GM21717 (cell line): Measurements from ENCODE around the gene RNPS1.
A peak's percentile ranks its signal among the peaks of the same experiment; 100 is the strongest.

Experiments
- ATAC-seq: cut with Tn5 transposase; IDR thresholded peaks from one replicate; pipeline ENCODE4 v1.9.1; 2021; ENCODE audit warnings: mild to moderate bottlenecking, moderate library complexity; ENCODE audit not compliant: unreplicated experiment

Gene RNPS1, protein sequence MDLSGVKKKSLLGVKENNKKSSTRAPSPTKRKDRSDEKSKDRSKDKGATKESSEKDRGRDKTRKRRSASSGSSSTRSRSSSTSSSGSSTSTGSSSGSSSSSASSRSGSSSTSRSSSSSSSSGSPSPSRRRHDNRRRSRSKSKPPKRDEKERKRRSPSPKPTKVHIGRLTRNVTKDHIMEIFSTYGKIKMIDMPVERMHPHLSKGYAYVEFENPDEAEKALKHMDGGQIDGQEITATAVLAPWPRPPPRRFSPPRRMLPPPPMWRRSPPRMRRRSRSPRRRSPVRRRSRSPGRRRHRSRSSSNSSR

DNA sequence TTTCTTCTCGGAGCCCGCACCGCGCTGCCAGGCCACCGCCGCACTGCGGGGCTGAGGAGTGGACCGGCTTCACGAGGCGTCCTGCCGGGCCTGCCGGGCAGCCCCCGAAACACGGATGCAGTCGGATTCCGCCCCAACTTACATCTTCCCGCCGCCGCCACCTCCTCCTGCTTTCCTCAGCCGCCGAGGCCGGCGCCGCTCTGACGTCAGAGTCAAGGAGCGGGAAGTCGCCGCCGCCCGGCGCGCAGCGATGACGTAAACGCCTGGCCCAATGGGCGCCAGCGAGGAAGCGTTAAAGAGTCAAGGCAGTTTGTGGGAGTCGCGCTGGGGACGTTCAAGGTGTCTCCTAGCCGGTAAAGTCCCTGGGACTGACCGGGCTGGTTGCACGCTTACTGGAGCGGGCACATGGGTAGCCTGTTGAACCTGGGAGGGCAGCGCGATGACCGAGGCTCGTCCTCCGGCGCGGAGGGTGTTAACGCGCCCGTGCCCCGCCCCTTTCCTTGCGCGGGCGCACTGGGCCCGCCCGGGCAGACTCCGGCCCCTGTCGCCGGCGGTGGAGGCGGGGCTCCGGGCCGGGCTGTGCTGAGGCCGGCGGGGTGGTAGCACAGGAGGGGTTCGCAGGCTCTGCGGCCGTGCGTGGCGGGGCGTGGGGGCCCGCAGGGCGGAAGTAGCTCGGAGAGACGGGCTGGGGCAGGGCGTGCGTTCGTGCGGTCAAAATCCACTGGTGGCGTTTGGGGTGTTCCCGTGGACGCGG, at the start of gene RNPS1:
RNPS1 (minus strand) TSS at position 214 of the 754 bp plus-strand sequence. CDS start 3,483 bp downstream, outside the sequence.
- peak; percentile 59 for ATAC-seq

DNA sequence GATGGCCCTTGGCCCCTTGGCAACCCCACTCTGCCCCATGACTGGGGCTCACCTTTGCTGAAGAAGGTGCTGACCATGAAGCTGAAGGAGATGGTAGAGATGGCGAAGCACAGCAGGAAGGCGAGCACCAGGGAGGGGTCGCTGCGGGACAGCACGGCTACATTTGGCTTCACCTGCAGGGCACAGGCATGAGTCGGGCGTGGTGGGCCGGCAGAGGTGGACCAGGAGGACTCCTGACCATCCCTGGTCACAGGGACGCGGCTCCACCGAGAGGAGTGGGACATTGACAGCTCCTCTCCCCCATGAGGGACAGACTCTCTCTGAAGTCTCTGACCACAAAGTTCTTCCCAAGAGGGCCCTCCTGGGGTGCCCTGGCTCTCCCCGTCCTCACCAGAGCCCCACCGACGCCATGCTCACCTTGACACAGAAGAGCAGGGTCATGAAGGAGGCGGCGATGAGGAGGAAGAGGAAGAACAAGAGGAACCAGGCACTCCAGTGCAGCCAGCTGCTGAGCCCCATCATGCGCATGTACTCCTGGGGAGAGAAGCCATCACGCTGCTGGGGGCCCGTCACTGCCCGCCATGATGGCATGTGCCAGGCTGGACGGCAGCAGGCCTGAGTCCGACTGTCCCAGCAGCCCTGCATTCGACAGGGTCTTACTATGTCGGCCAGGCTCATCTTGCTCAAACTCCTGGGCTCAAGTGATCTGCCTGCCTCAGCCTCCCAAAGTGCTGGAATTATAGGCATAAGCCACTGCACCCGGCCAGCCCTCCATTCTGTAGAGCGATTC, 49.5 kb upstream of the RNPS1 start:
- ATAC-seq: no peak

DNA sequence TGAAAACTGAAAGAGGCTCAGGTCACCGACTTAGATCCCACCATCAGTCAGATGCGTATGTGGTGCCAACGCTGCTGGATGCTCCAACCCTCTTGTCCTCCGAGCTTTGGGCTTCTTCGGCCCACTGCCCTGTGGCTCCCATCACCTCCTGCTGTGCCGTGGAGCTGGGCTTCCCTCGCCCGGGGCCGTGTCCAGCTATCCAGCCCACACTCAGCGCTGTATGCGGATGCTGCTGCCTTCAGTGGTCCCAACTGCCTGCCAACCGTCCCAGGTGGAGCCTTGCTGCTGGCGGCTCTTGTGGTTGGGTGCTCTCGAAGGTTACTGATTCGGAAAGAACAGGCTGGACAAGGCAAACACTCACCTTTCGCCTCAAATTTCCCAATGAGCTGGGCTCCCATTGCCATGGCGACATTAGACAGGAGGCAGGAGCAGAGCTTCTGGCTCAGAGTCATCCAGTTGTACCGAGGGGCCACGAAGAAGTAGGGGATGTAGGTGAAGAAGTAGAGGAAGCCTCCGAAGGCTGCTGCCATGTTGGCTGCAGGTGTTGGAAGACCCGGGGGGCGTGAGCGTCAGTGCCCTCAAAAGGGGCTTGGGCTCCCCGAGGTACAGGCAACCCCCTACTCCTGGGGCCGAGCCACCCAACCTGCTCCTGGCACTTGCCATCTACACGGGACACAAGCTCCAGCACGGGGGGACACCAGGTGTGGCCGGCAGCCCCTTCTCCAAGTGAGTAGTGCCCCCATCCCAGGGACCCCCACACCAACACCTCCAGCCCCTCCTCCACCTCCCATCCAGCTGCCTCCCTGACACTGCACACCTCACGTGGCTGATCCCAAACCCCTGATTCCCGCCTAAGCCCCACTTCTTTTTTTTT, 40.4 kb upstream of the RNPS1 start:
- no peak for ATAC-seq

DNA sequence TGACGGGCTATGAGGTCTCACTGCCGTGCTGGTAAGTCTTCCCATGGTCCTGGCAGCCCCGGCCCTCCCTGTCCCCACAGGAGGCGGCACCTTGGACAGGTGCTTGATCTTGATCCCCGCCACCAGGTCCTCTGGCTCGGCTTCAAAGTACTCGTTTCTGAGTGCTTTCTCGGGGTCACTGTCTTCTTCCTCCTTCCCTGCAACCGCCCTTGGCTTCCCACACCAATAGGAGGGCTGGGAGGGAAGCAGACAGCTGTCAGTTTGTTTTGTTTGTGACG, 31.9 kb upstream of the RNPS1 start:
- ATAC-seq: no peak

DNA sequence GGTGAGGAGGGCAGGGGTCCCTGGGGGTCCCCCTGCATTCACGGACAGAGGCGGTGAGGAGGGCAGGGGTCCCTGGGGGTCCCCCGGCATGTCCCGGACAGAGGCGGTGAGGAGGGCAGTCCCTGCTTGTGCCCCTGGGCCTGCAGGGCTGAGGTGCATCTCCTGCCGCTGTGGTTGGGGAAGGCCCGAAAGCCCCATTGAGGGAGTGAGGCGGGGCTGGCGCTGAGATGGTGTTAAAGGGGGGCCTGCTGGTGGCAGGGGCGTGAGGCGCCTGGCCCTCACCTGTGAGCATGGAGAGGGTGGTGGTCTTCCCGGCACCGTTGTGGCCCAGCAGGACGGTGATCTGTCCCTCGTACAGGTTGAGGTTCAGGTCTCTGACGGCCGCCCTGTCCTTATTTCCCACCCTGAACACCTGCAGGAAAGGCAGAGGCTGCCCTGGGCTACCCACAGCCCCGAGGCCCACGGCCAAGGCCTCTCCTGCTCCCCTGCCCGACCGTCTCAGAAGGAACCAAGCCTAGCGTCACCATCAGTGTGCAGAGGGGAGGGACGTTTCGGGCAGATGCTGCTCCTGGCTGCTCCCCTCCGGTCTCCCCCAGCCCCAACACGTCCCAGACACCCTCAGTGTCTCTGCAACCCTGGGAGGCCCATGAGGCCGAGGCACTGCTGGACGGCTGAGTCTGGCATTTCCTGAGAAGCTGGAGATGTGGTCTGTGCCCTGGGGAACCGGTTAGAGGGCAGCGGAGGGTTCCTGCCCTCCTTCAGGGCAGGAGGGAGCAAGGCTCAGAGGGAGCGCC, 31.4 kb upstream of the RNPS1 start:
- no peak for ATAC-seq

DNA sequence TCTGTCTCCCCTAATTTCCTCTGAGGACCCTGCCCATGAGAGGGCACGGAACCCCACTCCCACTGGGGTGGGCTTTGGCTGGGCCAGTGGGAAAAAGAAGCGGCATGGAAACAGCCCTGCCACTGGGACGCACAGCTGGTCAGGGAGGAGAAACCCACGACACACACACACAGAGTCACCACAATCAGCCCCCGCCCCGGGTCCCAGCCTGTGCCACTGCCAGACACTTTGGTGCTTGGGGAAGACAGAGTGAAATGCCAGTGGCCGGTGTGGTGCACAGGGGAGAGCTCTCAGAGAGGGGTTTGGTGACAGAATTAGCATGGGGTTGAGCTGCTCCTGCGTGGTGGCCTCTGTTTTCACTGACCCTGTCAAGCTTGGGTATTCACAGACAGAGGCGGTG, 30.7 kb upstream of the RNPS1 start:
- ATAC-seq: no peak

DNA sequence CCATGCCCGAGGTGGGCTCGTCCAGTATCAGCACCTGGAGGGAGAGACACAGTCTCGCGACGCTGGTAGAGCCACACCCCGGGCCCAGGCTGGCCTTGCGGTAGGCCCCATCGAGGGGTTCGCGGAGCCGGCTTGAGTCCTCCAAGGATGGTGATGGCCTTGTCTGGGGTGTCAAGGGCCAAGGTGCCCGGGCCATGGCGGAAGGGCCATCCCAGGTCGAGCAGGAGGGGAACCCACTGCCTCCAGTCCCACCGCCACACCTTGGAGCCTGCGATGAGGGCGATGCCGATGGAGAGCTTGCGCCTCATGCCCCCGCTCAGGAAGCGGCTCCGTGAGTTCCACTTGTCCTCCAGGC, 29.6 kb upstream of the RNPS1 start:
- no peak for ATAC-seq

DNA sequence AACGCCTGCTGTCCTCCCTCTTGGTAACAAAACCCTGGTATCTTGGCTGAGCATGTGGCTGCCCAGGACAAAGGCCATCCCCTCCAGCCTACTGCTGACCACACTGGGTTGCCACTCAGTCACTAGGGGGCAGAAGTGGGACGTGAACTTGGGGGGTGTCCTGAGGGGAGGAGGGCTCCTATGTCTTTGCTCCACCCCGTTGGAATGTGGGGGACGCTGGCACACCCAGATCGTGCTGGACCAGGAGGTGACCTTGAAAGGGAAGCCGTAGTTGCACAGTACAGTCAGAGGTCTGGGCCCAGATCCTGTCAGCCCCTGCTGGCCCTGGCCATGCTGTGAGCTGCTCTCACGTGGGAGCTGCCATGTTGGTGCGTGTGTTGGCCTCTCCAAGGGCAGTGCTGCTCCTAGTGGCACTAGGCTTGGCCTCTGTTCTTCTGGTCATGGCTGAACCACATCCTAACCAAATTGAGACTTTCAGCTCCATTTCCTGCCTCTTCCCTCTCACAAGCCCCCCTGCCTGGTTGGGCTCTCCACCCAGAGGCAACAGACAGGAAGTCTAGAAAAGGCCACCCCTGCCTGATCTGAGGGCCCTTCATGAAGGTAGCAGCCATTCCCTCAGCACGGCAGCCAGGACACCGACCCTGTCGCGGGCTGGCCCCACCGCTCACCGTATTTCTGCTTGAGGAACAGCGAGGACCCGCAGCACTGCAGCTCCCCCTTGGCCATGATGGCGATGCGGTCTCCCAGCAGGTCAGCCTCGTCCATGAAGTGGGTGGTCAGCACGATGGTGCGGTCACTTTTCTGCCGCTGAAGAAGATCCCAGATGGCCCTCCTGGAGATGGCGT, 29.0 kb upstream of the RNPS1 start:
- no peak for ATAC-seq

DNA sequence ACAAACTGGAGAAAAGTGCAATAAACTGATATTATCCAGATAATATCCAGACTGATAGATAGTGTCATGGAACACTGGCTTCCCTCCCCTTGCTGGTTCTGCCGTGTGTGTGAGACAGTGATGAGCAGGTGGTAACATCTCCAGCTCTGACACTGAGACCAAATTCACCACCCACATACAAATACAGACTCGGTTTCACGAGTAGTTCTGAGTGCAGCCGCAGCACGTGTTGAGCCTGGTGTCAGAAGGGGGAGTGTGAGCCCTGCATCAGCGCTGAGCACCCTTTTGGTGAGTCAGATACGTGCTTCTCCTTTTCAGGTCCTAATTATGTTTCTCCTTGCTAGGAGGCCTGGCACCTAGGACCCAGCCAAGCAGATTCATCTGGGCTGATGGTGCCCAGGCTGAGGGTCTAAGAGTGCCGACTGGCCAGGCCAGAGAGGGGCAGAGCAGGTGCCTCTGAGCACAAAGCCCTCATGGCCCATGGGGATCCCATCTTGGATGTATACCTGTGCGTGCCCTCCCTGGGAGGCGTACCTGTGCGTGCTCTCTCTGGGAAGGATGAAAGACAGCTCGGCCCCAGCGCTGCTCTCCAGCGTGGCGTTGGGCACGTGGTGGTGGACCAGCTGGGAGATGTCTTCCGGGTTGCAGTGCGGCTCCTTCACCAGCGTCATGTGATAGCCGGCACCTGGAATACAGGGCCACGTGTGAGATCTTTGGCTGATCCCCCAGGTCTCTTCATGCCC, 27.3 kb upstream of the RNPS1 start:
- peak; percentile 72 for ATAC-seq

DNA sequence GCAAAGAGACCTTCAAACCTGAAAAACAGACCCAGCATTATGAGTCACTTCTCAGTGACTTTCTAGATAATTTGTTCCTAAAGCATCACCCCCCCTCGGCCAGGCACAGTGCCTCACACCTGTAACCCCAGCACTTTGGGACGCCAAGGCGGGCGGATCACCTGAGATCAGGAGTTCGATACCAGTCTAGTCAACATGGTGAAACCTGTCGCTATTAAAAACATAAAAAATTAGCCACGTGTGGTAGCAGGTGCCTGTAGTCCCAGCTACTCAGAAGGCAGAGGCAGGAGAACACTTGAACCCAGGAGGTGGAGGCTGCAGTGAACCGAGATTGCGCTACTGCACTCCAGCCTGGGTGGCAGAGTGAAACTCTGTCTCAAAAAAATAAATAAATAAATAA, 24.3 kb upstream of the RNPS1 start:
- ATAC-seq: no peak

DNA sequence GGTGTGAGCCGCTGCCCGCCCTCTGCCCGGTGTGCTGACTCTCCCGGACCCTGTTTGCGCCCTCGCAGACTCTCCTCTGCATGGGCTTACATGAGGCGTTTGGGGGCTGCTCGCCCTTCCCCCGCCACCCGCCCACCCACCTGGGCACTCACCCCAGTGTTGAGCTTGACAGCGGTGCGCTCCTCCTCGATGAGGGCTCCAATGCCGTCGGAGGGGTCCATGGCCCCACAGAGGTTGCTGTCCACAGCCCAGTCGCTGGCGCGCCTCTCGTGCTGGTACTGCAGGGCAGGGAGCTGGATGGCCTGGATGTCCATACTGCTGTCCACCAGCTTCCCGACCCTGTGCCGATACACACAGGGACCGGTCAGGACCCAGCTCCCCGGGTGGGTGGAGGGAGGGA, 21.4 kb upstream of the RNPS1 start:
- no peak for ATAC-seq

DNA sequence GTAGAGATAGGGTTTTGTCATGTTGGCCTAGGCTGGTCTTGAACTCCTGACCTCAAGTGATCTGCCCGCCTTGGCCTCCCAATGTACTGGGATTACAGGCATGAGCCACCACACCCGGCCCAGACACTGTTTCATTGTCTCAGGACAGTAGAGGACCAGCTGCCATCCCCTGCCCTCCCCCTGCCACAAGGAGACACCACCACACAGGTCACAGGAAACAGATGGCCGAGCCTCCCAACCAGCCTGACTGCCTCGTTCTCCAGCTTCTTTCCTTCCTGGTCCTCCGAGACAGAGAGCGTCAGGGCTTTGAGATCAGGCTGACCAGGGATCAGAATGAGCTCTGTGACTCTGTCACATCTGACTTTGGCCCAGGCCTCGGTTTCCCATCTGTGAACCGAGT, 20.8 kb upstream of the RNPS1 start:
- no peak for ATAC-seq

DNA sequence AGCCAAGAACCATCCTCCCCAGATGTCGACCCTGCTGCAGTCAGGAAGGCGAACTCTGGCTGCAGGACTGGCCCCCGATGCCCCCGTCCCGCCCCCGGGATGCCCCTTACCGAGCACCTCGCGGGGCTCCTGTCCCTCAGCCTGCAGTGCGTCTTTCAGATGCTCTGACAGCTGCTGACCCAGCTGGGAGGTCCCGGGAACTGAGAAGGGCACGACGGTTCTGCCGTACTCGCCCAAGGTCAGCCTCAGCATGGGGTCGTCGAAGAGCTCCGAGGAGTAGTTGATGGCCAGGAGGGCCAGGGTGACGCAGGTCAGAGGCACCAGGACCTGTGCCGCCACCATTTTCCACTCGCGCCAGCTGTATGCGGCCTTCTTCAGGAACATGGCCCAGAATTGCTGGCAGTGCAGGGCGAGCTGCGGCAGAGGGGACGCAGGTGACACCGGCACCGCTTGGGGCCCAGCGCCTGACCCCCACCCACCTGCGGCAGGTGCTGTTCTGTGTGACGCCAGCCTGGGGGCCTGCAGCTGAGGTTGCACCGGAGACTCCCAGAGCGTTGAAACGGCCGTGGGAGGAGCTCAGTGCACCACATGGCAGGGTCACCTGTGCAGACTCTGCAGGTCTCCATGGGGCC, 20.1 kb upstream of the RNPS1 start:
- no peak for ATAC-seq

DNA sequence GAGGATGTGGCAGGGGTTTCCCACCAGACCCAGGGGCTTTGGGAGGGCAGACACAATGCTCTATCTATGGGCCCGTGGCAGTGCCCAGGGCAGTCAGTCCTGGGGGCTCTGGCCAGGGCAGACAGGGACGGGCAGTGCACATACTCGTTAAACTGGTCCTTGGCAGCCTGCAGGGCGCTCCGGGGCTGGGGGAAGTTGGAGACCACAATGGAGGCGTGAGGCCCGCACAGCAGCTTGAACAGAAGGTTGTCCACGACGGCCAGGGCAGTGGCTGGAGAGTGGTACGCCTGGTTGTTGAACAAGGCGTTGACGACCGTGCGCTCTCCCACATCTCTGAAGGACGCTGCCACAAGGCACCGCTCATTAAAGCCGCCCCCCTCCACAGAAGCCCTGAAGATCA, 18.6 kb upstream of the RNPS1 start:
- ATAC-seq: no peak

DNA sequence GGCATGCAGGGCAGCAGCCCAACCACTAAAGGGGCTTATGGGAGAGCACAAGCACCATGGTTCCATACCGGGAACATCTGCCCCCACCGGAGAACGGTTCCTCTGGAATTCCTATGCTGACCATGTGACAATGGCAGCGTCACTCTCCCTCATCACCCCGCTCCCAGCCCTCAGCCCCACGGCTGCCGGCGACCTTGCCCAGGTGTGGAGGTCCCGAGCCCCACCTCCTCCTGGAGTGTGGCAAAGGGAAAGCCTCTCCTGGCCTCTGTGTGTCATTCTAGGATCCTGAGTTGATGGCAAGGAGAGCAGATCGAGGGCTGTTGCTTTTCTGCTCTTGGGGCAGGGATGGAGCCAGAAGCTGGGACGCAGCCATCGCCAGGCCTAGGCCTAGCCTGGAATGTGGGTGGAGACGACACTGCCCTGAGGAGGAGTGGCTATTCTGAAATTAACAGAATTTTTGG, 17.8 kb upstream of the RNPS1 start:
- ATAC-seq: no peak

DNA sequence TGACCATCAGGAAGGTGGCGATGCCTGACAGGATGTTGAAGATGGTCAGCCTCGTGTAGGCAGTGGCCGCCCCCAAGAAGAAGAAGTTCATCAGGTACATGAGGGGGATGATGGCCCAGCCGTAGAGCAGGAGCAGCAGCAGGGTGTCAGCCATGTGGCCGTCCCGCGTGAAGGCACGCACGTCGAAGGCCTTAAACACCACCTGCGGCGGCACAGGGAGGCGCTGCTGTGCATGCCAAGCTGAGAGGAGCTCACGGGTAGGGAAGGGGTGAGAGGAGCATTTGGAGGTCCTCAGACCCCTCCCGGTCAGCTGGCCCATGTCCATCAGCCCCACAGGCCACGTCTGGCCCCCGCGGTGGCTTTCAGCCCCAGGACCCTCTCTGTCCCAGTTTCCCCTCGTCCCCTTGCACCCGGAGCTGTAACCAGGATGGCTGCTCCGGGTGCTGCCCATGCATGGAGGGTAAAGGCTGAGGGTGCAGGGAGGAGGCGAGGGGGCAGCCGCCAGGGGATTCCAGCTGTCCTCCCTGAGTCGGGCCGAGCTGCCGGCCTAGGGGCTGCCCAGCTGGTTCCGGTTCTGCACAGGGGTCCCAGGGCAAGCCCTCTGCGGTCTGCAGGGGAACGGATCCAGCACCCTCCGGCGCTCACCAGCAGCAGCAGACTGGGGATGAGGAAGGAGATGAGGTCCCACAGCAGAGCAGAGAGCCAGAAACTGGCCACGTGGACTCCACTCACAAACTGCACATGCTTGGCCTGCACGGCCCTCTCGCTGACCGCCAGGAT, 17.1 kb upstream of the RNPS1 start:
- no peak for ATAC-seq

DNA sequence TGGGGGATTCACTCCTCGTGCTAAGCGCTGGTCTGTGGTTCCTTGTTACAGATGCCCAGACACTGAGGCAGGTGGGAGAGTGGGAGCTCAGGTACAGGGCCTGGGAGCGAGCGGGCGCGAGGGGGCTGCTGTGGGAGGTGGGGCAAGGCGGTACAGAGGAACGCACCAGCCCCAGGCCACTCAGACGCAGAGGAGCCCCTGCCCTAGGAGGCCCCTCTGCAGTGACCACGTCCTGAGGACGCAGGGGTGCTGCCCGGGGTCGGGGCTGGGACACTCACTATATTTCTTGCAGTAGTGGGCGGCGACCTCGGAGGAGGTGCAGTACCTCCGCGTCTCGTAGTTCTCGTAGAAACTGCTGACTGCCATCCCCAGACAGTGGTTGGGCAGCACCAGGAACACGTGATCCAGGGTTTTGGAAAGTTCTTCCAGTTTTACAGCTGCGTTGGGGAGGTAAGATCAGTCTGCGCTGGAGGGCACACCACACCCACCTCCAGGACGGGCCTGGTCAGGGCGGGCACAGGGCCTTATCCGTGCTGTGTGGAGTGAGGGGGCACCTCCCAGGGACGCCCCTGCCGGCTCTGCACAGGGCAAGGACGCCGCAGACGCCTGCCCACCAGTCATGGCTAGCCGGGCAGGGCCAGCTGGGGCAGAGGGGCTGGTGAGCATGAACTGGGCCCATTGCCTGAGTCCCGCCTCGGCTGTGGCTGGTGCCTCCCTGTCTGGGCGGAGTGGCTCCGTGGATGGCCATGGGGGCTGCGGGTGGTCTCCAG, 16.3 kb upstream of the RNPS1 start:
- ATAC-seq: no peak
